Embryonic facial prominence (tissue), 1 donor: ENCODE data around the gene YEATS2.
"Not testable (repeated sequence)": the region's sequence is repeated elsewhere in the genome, so short reads cannot be mapped to it uniquely, and the experiment has no call there.

Experiments
- DNase-seq: peaks from one replicate; pipeline ENCODE4 v3.0.0-alpha.2; 2016; ENCODE audit errors: extremely low spot score

Gene YEATS2

GRCh38 chr3:183777016-183777618, 79.5 kb downstream of the YEATS2 start:
- DNase-seq: no peak

GRCh38 chr3:183779896-183780465, 82.4 kb downstream of the YEATS2 start:
- DNase-seq: no peak

- DNase-seq: no peak
Observed at GRCh38 chr3:183781246-183781645, 83.6 kb downstream of the YEATS2 start.

GRCh38 chr3:183782576-183783276, 85.1 kb downstream of the YEATS2 start:
- no peak for DNase-seq

GRCh38 chr3:183784503-183784902, 86.9 kb downstream of the YEATS2 start:
- not testable (repeated sequence) for DNase-seq

GRCh38 chr3:183789826-183790225, 92.2 kb downstream of the YEATS2 start:
- no peak for DNase-seq

GRCh38 chr3:183790700-183791099, 93.1 kb downstream of the YEATS2 start:
- DNase-seq: no peak

- DNase-seq: no peak
Observed at GRCh38 chr3:183792976-183793375, 95.4 kb downstream of the YEATS2 start.

GRCh38 chr3:183794452-183794851, 96.9 kb downstream of the YEATS2 start:
- no peak for DNase-seq

- DNase-seq: no peak
Observed at GRCh38 chr3:183796372-183796771, 98.8 kb downstream of the YEATS2 start.

- DNase-seq: no peak
Observed at GRCh38 chr3:183797996-183798395, 100.4 kb downstream of the YEATS2 start.

GRCh38 chr3:183799461-183799860, 101.9 kb downstream of the YEATS2 start:
- DNase-seq: no peak

GRCh38 chr3:183800243-183800863, 102.8 kb downstream of the YEATS2 start:
- no peak for DNase-seq

GRCh38 chr3:183801601-183802000, 104.0 kb downstream of the YEATS2 start:
- DNase-seq: no peak

- no peak for DNase-seq
Observed at GRCh38 chr3:183802989-183803388, 105.4 kb downstream of the YEATS2 start.

GRCh38 chr3:183807209-183807728, 109.7 kb downstream of the YEATS2 start:
- DNase-seq: no peak

GRCh38 chr3:183807881-183808280, 110.3 kb downstream of the YEATS2 start:
- no peak for DNase-seq

GRCh38 chr3:183808355-183808754, 110.8 kb downstream of the YEATS2 start:
- DNase-seq: no peak

GRCh38 chr3:183809270-183809669, 111.7 kb downstream of the YEATS2 start:
- DNase-seq: no peak

- no peak for DNase-seq
Observed at GRCh38 chr3:183810643-183811594, 113.3 kb downstream of the YEATS2 start.

- no peak for DNase-seq
Observed at GRCh38 chr3:183811638-183812037, 114.0 kb downstream of the YEATS2 start.
